Calu3 (cell line): ENCODE data around the gene IGFBP6. TPM values are rescaled to one million over a fixed set of nuclear protein-coding genes. Genes with fewer than 3 reads are reported as not detected.

Experiments
- BruUV-seq: library from RNA; stranded (reverse); fragments of 400-500 nt; replicated peaks from 2 replicates; lab custom pipeline; 2021; lab: Mats Ljungman, UMichigan
- CTCF ChIA-PET: fragments of 300-600 bp; sonication (Branson Sonifier 250); formaldehyde crosslinking; loops from one replicate; lab custom pipeline; 2022; ENCODE audit warnings: antibody characterized with exemption; lab: Charles Lee
- DNase-seq: peaks from one replicate; pipeline ENCODE4 v3.0.0; 2022
- H3K27ac Mint-ChIP-seq: one replicate; pipeline ENCODE4 v1.8.0; 2022; ENCODE audit warnings: mixed read lengths; ENCODE audit not compliant: unreplicated experiment
- H3K27me3 Mint-ChIP-seq: one replicate; pipeline ENCODE4 v1.8.0; 2022; ENCODE audit warnings: mixed read lengths; ENCODE audit not compliant: unreplicated experiment
- H3K36me3 Mint-ChIP-seq: one replicate; pipeline ENCODE4 v1.8.0; 2022; ENCODE audit warnings: mild to moderate bottlenecking, moderate library complexity, mixed read lengths; ENCODE audit not compliant: insufficient read depth, unreplicated experiment
- H3K4me1 Mint-ChIP-seq: one replicate; pipeline ENCODE4 v1.8.0; 2022; ENCODE audit warnings: mild to moderate bottlenecking, low read depth, mixed read lengths; ENCODE audit not compliant: unreplicated experiment
- H3K4me3 Mint-ChIP-seq: one replicate; pipeline ENCODE4 v1.8.0; 2022; ENCODE audit warnings: mild to moderate bottlenecking, low read depth, moderate library complexity, mixed read lengths; ENCODE audit not compliant: unreplicated experiment
- H3K9me3 Mint-ChIP-seq: one replicate; pipeline ENCODE4 v1.8.0; 2022; ENCODE audit warnings: low read depth, mixed read lengths; ENCODE audit not compliant: unreplicated experiment
- intact Hi-C: fragments of 100-400 bp; cut with micrococcal nuclease; formaldehyde crosslinking; loops from one replicate; pipeline ENCODE4 v1.10.0; 2022; ENCODE audit not compliant: unreplicated experiment
- total RNA-seq: library from RNA; stranded (reverse); gene quantifications from 2 replicates; pipeline ENCODE4 v1.2.3, GENCODE V29; 2022
- TF ChIP-seq, protein P1 (sequence below): fragments of 200-600 bp; IDR thresholded peaks from one replicate; pipeline ENCODE4 v1.8.0; 2022; ENCODE audit warnings: antibody characterized with exemption; ENCODE audit not compliant: unreplicated experiment

IGFBP6 gene
- total RNA-seq, 1 experiment from 2014 or later, result 25.4 TPM

GRCh38 chr12:53052419-53053217 lies 44.8 kb upstream of the IGFBP6 start:
- no peak overlapping the region for H3K27ac Mint-ChIP-seq
- H3K27me3 Mint-ChIP-seq, result peaks cover 11% of the 10 kb centered on the region
- H3K4me1 Mint-ChIP-seq, result peaks cover 15% of the 10 kb centered on the region
- TF ChIP-seq, protein P1, sequence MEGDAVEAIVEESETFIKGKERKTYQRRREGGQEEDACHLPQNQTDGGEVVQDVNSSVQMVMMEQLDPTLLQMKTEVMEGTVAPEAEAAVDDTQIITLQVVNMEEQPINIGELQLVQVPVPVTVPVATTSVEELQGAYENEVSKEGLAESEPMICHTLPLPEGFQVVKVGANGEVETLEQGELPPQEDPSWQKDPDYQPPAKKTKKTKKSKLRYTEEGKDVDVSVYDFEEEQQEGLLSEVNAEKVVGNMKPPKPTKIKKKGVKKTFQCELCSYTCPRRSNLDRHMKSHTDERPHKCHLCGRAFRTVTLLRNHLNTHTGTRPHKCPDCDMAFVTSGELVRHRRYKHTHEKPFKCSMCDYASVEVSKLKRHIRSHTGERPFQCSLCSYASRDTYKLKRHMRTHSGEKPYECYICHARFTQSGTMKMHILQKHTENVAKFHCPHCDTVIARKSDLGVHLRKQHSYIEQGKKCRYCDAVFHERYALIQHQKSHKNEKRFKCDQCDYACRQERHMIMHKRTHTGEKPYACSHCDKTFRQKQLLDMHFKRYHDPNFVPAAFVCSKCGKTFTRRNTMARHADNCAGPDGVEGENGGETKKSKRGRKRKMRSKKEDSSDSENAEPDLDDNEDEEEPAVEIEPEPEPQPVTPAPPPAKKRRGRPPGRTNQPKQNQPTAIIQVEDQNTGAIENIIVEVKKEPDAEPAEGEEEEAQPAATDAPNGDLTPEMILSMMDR, result no peak
- H3K9me3 Mint-ChIP-seq, result no peaks in the 10 kb centered on the region
- peak overlapping the region; percentile 96 for H3K4me3 Mint-ChIP-seq
- CTCF ChIA-PET, result interaction anchor here (0.5 to 0.8 kb wide), 3 partner anchors 17 to 731 kb away, joined by 4 to 10 read pairs (median 5); partner anchors contain the start of gene EIF4B
- peaks cover 31% of the 10 kb centered on the region for H3K36me3 Mint-ChIP-seq
- no TSS peak for BruUV-seq
- peak; percentile 36 for DNase-seq
- intact Hi-C loops, result no loop called here

DNA sequence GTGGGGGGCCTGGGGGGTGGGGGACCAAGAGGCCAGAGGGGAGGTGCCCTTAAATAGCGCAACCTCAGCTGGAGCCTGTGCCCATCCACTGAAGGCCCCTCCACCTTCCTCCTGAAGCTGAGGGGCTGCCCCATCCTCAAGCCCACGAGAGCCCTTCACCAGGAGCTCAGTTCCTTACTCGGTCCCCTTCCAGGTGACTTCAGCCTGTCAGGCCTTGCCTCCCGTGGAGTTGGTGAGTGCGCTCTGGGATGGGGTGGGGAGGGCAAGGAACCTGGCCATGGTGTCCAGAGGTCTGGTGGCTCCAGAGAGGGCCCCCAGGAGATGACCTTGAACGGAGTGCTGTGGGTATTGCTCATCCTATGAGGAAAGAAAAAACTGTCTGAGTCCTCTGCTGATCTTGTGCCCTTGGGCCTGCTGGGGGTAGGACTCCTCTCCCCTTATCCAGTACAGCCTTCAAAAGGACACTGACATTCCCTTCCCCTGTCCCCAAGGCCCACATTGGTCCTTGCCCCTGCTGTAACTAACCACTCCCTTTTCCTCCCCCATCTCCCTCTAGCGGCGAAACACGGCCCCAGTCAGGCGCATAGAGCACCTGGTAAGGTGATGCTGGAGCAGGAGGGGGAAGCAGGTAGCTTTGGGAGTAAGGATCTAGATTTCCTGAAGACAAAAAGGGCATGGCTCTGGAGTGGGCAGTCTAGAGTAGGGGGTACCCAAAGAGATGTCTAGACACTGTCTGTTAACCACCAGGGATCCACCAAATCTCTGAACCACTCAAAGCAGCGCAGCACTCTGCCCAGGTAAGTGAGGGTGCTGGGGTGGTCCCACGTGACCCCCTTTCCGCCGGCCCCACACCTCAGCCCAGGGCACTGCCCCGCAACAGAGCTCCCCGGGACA lies 44.0 kb upstream of the IGFBP6 start:
- peaks cover 11% of the 10 kb centered on the region for H3K4me1 Mint-ChIP-seq
- intact Hi-C loops, result no loop called here
- BruUV-seq, result TSS peak; percentile 12
- CTCF ChIA-PET, result interaction anchor here (0.6 to 1.5 kb wide), 13 partner anchors 9 to 730 kb away, joined by 3 to 7 read pairs (median 4); partner anchors contain the start of genes EIF4B and SPRYD3
- no peaks in the 10 kb centered on the region for H3K9me3 Mint-ChIP-seq
- peaks cover 31% of the 10 kb centered on the region for H3K36me3 Mint-ChIP-seq
- peaks cover 19% of the 10 kb centered on the region for H3K27me3 Mint-ChIP-seq
- H3K27ac Mint-ChIP-seq, result peak overlapping the region; percentile 86
- TF ChIP-seq, protein P1, result peak; percentile 64
- H3K4me3 Mint-ChIP-seq, result peak overlapping the region; percentile 96
- peak; percentile 86 for DNase-seq

GRCh38 chr12:53054112-53054878 lies 43.2 kb upstream of the IGFBP6 start:
- peak overlapping the region; percentile 86 for H3K27ac Mint-ChIP-seq
- H3K4me1 Mint-ChIP-seq, result peaks cover 2% of the 10 kb centered on the region
- H3K4me3 Mint-ChIP-seq, result peak overlapping the region; percentile 96
- CTCF ChIA-PET, result interaction anchor here (0.6 to 1.5 kb wide), 11 partner anchors 10 to 290 kb away, joined by 3 to 7 read pairs (median 4); partner anchors contain the start of genes EIF4B and SPRYD3
- TF ChIP-seq, protein P1, result no peak
- BruUV-seq, result no TSS peak
- H3K27me3 Mint-ChIP-seq, result peaks cover 21% of the 10 kb centered on the region
- DNase-seq, result peak; percentile 89
- peaks cover 27% of the 10 kb centered on the region for H3K36me3 Mint-ChIP-seq
- H3K9me3 Mint-ChIP-seq, result no peaks in the 10 kb centered on the region
- intact Hi-C loops, result no loop called here
